ENCODE measurements around the gene PLA2G4A. TPM values are rescaled to one million over a fixed set of nuclear protein-coding genes. Genes with fewer than 3 reads are reported as not detected.

The PLA2G4A gene
- total RNA-seq, 1 experiment from 2014 or later, result 0.39 TPM

- no peak for TF ChIP-seq CTCF (conservative IDR thresholded peaks at IDR 0.05)
- DNase-seq, result no peak
- H3K9me3 Mint-ChIP-seq, result no peaks in the 10 kb centered on the region
- no peak overlapping the region for H4K8ac ChIP-seq (replicated peaks; ENCODE audit: insufficient read length, low read depth, low read length)
- H3K9me3 ChIP-seq (ENCODE audit: control insufficient read depth, low read depth, low read length), result no peaks in the 10 kb centered on the region
- H2BK5ac ChIP-seq (ENCODE audit: insufficient read length, low read length), result no peak overlapping the region
- H4K5ac ChIP-seq (ENCODE audit: insufficient read length, low read depth, low read length), result no peak overlapping the region
- no peak overlapping the region for H3K4ac ChIP-seq (ENCODE audit: low read depth, low read length)
- no peaks in the 10 kb centered on the region for H3K27me3 Mint-ChIP-seq (ENCODE audit: low read depth)
- H3K36me3 Mint-ChIP-seq (ENCODE audit: insufficient read depth in 1 of 3, low read depth in 3 of 3), result no peaks in the 10 kb centered on the region
- H3K4me1 Mint-ChIP-seq, result 0 out of 4 replicates have a peak, but pooled peaks cover 0 to 3% of the 10 kb centered on the region in 2 experiments
- H2AK5ac ChIP-seq (ENCODE audit: insufficient read length, low read length), result no peak overlapping the region
- no peak overlapping the region for H2BK120ac ChIP-seq (ENCODE audit: low read depth, low read length, poor library complexity, severe bottlenecking)
- no peak overlapping the region for H3K27ac Mint-ChIP-seq
- H3K9ac ChIP-seq (ENCODE audit: extremely low read depth, insufficient read length, low read length), result no peak overlapping the region
- H3K27me3 ChIP-seq (ENCODE audit: insufficient read depth, low read length), result no peaks in the 10 kb centered on the region
- no peak overlapping the region for H3K27ac ChIP-seq (ENCODE audit: insufficient read length, low read depth, low read length)
- H3T11ph ChIP-seq (ENCODE audit: low read length), result no peak overlapping the region
- H4K20me1 ChIP-seq (ENCODE audit: control insufficient read depth, insufficient read depth, insufficient read length), result no peaks in the 10 kb centered on the region
- no peaks in the 10 kb centered on the region for H3K4me1 ChIP-seq (ENCODE audit: insufficient read depth, low read length)
- no peak overlapping the region for H2BK20ac ChIP-seq (ENCODE audit: low read depth, low read length, poor library complexity, severe bottlenecking)
- no peak overlapping the region for H2BK15ac ChIP-seq (ENCODE audit: low read depth, low read length)
- no peak overlapping the region for H3K56ac ChIP-seq (ENCODE audit: insufficient read length, low read depth, low read length)
- H3K23ac ChIP-seq (ENCODE audit: insufficient read length, low read depth, low read length), result no peak overlapping the region
- H4K91ac ChIP-seq (ENCODE audit: insufficient read length, low read depth, low read length), result no peak overlapping the region
- WGBS (ENCODE audit: extremely low coverage, insufficient read length, low lambda C conversion rate), result 100% methylated on average over 1 of the region's 4 CpGs
- no peak overlapping the region for H3K14ac ChIP-seq (ENCODE audit: insufficient read depth, low read length)
- no peaks in the 10 kb centered on the region for H3K79me2 ChIP-seq (ENCODE audit: insufficient read depth, low read length)
- H2BK12ac ChIP-seq (ENCODE audit: insufficient read length, low read depth, low read length), result no peak overlapping the region
- H3K79me1 ChIP-seq (ENCODE audit: insufficient read depth, low read depth, low read length, poor library complexity, severe bottlenecking), result no peaks in the 10 kb centered on the region
- H3K18ac ChIP-seq (ENCODE audit: insufficient read length, low read depth, low read length), result no peak overlapping the region
- H3K4me2 ChIP-seq (ENCODE audit: insufficient read depth, insufficient read length, low read length), result no peak overlapping the region
- no peak overlapping the region for H3K4me3 Mint-ChIP-seq
- no peaks in the 10 kb centered on the region for H3K23me2 ChIP-seq (ENCODE audit: insufficient read length, low read depth, low read length, poor library complexity, severe bottlenecking)
- H2AFZ ChIP-seq (ENCODE audit: low read length), result no peak overlapping the region
These were observed 137.7 kb downstream of the PLA2G4A start for GRCh38 chr1:186966456-186966855.
